GM10248 (cell line): ENCODE results near the gene LCORL.
"Not testable (repeated sequence)": the region's sequence is repeated elsewhere in the genome, so short reads cannot be mapped to it uniquely, and the experiment has no call there.

ENCODE experiments used
- CTCF ChIA-PET: fragments of 300-600 bp; sonication (Branson Sonifier 250); formaldehyde crosslinking; extraction: SDS; loops from one replicate; lab custom pipeline; 2021; ENCODE audit warnings: antibody characterized with exemption; lab: Yijun Ruan, JAX
- POLR2A ChIA-PET: fragments of 350-650 bp; sonication (Branson Sonifier 250); formaldehyde crosslinking; extraction: SDS; loops from one replicate; lab custom pipeline; 2020; ENCODE audit warnings: antibody characterized with exemption; lab: Yijun Ruan, JAX
- DNase-seq: peaks from one replicate; pipeline ENCODE4 v3.0.0; 2012; ENCODE audit errors: extremely low spot score
- CTCF ChIP-seq: IDR thresholded peaks from 2 replicates; pipeline ENCODE4 v1.5.1; 2012; ENCODE audit warnings: mild to moderate bottlenecking, low read depth; ENCODE audit errors: extremely low read depth, missing control alignments, control extremely low read depth

Gene LCORL

GRCh38 chr4:18012134-18012806 is 9.3 kb downstream of the LCORL start:
- DNase-seq, result no peak
- POLR2A ChIA-PET, result no interaction called here
- TF ChIP-seq CTCF, result no peak
- CTCF ChIA-PET, result interaction anchor here (1.5 to 2.8 kb wide), 2 partner anchors 17 to 195 kb away, joined by 3 to 10 read pairs; no protein-coding TSS in a partner anchor

GRCh38 chr4:18007625-18008024 is 13.9 kb downstream of the LCORL start:
- no peak for TF ChIP-seq CTCF
- POLR2A ChIA-PET, result no interaction called here
- no peak for DNase-seq
- CTCF ChIA-PET, result no interaction called here

- POLR2A ChIA-PET, CTCF ChIA-PET, DNase-seq: not testable (repeated sequence)
Observed at GRCh38 chr4:18006432-18006831, 15.1 kb downstream of the LCORL start.

GRCh38 chr4:17997129-17997528 is 24.4 kb downstream of the LCORL start:
- POLR2A ChIA-PET, result no interaction called here
- DNase-seq, result no peak
- no peak for TF ChIP-seq CTCF
- CTCF ChIA-PET, result no interaction called here

- DNase-seq, result no peak
- ChIA-PET POLR2A (no interaction called here), CTCF (interaction anchor here (0.9 kb wide), 1 partner anchor 16 kb away, joined by 3 read pairs; no protein-coding TSS in a partner anchor)
- TF ChIP-seq CTCF, result no peak
Observed at GRCh38 chr4:17995165-17995564, 26.4 kb downstream of the LCORL start.

GRCh38 chr4:17985832-17986231 is 35.7 kb downstream of the LCORL start:
- TF ChIP-seq CTCF, result no peak
- no peak for DNase-seq
- POLR2A ChIA-PET, result no interaction called here
- CTCF ChIA-PET, result interaction anchor here (0.8 to 1.3 kb wide), 3 partner anchors 9 to 22 kb away, joined by 3 to 4 read pairs (median 3); no protein-coding TSS in a partner anchor

- no peak for DNase-seq
- ChIA-PET CTCF (interaction anchor here (0.8 kb wide), 1 partner anchor 137 kb away, joined by 3 read pairs; no protein-coding TSS in a partner anchor), POLR2A (no interaction called here)
- TF ChIP-seq CTCF, result no peak
Observed at GRCh38 chr4:17981063-17981462, 40.5 kb downstream of the LCORL start.
